ENCODE measurements around the gene GLYAT. TPM values are rescaled to one million over a fixed set of nuclear protein-coding genes. Genes with fewer than 3 reads are reported as not detected.

The GLYAT gene, protein sequence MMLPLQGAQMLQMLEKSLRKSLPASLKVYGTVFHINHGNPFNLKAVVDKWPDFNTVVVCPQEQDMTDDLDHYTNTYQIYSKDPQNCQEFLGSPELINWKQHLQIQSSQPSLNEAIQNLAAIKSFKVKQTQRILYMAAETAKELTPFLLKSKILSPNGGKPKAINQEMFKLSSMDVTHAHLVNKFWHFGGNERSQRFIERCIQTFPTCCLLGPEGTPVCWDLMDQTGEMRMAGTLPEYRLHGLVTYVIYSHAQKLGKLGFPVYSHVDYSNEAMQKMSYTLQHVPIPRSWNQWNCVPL
- not detected in 2 replicates for total RNA-seq

GRCh38 chr11:58731819-58732218 lies at the start of gene GLYAT:
GLYAT (minus strand) TSS chr11:58731943; CDS start chr11:58724496, 7,447 bp downstream.
- no peak for DNase-seq (ENCODE audit: low read depth, low spot score)

DNA sequence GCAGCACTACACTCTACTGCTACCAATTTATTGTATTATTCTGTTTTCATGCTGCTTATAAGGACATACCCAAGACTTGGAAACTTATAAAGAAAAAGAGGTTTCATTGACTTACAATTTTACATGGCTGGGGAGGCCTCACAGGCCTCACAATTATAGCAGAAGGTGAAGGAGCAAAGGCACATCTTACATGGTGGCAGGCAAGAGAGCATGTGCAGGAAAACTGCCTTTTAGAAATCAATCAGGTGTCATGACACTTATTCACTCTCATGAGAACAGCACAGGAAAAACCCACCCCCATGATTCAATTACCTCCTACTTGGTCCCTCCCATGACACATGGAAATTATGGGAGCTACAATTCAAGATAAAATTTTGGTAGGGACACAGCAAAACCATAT lies 49.6 kb upstream of the GLYAT start:
- no peak for DNase-seq (ENCODE audit: low read depth, low spot score)

GRCh38 chr11:58780578-58780977 lies 48.8 kb upstream of the GLYAT start:
- no peak for DNase-seq (ENCODE audit: low read depth, low spot score)

DNA sequence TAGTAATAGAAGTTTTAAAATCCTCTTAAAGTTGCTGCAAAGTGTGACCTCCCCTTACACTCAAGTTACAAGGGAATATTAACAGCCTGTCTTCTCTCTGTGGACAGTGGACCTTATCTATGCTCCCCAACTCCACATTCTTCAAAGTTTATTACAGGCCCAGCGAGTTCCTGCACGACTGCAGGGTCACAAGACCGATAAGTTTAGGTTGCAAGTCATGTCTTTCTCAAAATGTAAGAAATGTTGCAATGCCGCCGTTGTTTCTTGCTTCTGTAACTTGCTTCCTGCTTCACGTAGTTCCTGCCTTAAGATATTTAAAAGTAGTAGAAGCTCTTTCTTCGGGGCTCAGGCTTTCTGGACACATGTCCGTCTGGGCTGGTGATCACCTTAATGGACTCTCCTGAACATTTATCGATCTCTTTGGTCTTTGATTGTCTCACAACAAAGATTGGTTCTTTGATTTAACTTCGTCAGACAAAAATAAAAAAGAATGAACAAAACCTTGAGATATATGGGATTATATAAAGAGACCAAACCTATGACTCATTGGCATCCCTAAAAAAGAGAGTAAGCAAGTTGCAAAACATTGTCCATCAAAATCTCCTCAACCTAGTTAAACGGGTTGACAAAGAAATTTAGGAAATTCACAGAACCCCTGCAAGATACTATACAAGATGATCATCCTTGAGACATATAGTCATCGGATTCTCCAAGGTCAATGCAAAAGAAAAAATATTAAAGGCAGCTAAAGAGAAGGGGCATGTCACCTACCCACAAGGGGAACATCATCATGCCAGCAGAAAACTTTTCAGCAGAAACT lies 45.4 kb upstream of the GLYAT start:
- DNase-seq (ENCODE audit: low read depth, low spot score) = no peak

GRCh38 chr11:58775066-58775708 lies 43.4 kb upstream of the GLYAT start:
- no peak for DNase-seq (ENCODE audit: low read depth, low spot score)

- no peak for DNase-seq (ENCODE audit: low read depth, low spot score)
Measured at GRCh38 chr11:58774164-58774593, 42.4 kb upstream of the GLYAT start.

DNA sequence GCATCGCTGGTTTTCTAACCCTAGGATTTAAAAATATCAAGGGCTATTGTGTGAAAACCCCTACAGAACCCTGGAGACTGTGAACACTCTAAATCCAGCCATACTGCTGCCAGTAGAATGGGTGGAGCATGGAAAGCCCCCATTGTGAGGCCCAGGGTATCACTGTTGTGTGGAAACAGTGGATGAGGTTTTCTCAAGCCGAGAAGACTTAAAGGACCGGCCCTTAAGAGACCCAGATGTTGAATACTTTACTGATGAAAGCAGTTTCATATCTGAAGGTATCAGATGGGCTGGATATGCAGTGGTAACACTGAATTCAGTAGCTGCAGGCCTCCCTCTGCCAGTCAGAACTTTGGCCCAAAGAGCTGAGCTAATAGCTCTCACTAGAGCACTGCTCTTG lies 41.6 kb upstream of the GLYAT start:
- no peak for DNase-seq (ENCODE audit: low read depth, low spot score)

DNA sequence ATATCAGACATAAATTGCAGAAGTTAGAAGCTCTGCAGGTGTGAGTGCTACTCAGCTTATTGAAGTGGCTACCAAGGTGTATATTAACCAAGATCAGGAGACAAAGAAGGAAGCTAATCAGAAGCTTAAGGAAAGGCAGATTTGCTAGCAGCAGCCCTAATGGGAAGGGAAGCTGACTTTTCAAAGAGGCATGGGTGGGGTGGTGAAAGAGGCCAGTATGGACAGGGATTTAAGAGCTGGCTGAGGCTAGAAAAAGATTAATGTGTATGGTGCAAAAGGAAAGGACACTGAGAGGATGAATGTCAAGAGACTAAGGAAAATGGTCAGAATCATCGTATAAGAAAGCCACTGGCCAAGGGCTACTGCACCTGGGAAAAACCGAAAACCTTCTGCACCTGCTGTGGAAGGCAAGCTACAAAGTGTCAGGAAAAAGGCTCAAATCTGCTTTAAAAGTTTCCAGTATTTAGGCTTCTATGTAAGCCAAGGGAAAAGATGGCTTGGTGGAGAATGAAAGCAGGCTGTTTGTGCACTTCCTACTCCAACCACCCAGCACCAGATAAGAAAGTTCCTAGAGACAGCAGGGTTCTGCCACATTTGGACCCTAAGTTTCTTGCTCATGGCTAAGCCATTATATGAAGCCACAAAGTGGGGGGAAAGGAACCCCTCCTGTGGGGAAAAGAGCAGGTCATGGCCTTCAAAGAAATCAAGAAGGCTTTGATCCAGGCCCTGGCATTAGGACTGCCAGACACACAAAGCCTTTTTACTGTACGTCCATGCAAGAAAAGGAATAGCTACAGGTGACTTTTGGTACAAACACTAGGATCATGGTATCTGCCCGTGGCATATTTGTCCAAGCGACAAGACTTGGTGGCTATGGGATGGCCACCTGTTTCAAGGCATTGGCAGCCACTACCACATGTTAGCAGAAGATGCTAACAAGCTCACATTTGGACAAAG lies 40.9 kb upstream of the GLYAT start:
- DNase-seq (ENCODE audit: low read depth, low spot score) = no peak

DNA sequence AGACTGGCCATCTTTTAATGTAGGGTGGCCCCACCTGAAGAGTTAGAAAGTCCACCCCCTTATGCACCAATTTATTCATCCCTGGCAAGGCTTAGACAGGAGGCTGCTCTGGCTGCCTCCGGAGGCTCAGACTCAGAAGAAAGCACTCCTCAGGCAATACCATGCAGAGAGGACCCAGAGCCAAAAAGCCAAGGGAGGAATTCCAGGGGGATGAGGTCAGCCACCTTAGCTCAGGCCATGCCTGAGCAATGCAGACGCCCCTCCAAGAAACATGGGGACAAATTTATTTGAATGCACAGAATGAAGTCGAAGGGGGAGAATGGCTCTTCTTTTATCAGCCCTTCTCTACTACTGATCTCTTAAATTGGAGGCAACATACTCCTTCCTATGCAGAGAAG lies 39.7 kb upstream of the GLYAT start:
- no peak for DNase-seq (ENCODE audit: low read depth, low spot score)

GRCh38 chr11:58770627-58771457 lies 39.1 kb upstream of the GLYAT start:
- DNase-seq (ENCODE audit: low read depth, low spot score) = no peak

GRCh38 chr11:58770166-58770565 lies 38.4 kb upstream of the GLYAT start:
- no peak for DNase-seq (ENCODE audit: low read depth, low spot score)

- DNase-seq (ENCODE audit: low read depth, low spot score) = no peak
Measured at GRCh38 chr11:58769308-58769707, 37.6 kb upstream of the GLYAT start.

DNA sequence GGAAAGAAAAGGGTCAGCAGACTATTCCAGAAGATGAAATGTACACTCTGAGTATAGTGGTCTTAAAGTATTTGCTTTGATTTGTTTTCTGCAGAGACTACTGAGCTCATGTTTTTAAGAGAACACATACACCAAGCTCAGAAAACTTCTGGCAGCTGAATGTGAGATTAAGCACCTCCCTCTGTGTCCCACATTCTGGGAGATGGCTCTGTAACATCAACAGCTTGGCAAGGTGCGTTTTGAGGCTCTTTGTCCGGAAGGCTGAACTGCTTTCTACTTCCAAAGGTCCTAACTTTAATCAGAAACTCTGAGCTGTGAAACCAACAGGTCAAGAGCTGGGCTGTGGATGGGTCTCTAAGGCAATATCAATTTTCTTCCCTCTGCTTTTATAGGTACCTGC lies 36.4 kb upstream of the GLYAT start:
- DNase-seq (ENCODE audit: low read depth, low spot score) = no peak

DNA sequence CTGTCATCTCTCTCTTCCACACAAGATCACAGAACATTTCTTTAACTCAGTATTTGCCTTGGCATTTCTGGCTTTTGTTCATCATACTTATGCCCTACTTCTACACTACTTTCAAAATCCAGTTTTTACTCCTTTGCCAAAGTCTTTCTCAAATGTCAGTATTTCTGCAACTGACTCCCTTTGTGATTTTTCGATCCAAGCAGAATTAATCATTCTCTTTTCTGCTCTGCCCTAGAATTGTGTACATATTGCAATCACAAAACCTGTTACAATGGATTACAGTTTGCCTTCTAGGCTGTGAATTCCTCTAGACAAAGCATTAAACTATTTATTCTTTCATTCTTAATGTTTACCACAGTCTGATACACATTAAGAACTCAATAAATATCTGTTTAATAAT lies 33.3 kb upstream of the GLYAT start:
- DNase-seq (ENCODE audit: low read depth, low spot score) = no peak

DNA sequence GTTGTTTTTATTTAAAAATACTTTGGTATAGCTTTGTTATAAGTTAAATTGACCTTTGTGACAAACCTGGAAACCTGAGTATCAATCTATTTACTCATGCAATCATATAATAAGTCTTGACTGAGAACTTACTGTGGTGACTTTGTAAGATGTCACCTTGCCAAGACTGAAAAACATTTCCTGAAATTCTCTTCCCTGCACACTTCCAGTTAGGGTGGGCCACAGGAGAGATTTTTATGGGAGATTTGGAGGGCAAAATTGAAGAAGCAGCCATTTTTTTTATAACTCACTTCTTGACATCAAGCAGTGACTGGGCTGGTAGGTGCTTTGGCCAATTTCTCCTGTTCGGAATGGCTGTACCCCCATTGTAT lies 31.4 kb upstream of the GLYAT start:
- DNase-seq (ENCODE audit: low read depth, low spot score) = no peak

- no peak for DNase-seq (ENCODE audit: low read depth, low spot score)
Measured at GRCh38 chr11:58762284-58763119, 30.8 kb upstream of the GLYAT start.

GRCh38 chr11:58757439-58757838 lies 25.7 kb upstream of the GLYAT start:
- DNase-seq (ENCODE audit: low read depth, low spot score) = no peak

- DNase-seq (ENCODE audit: low read depth, low spot score) = no peak
Measured at GRCh38 chr11:58745705-58746364, 14.1 kb upstream of the GLYAT start.

All from pulmonary artery endothelial cell (primary cell).